LoVo (cell line): ENCODE data around the gene C4B.
"Not testable (repeated sequence)": the region's sequence is repeated elsewhere in the genome, so short reads cannot be mapped to it uniquely, and the experiment has no call there.

Source experiments
- DNase-seq: peaks from one replicate; pipeline ENCODE4 v3.0.0-alpha.2; 2016; ENCODE audit warnings: low spot score

Gene C4B

DNA sequence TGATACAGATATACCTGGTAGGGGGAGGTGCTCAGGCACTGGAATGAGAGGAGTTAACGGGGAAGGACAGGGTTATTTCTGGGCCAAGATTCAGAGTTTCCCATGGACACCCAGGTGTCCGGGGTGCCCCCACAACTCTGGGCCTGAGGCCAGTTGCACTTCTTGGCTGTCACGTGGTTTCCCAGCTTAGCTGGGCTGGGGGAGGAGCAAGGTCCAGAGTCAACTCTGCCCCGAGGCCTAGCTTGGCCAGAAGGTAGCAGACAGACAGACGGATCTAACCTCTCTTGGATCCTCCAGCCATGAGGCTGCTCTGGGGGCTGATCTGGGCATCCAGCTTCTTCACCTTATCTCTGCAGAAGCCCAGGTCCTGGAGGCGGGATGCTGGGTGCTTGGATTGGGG lies at the start of gene C4B:
C4B (plus strand) TSS at position 249 of the 400 bp plus-strand sequence; CDS start at position 300, 51 bp downstream.
- DNase-seq: not testable (repeated sequence)

DNA sequence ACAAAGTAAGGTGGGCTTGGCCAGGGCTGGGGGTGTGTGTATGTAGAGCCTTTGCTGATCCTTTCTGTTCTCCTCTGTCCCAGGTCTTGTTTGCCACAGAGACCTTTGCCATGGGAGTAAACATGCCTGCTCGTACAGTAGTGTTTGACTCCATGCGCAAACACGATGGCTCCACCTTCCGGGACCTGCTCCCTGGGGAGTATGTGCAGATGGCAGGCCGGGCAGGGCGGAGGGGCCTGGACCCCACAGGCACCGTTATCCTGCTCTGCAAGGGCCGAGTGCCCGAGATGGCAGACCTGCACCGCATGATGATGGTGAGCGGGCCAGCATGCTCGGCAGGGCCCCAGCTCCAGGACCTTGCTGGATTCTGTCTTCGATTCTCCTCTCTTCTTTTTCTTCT lies 48.9 kb upstream of the C4B start:
- no peak for DNase-seq

GRCh38 chr6:31966506-31966905 lies 48.1 kb upstream of the C4B start:
- no peak for DNase-seq

GRCh38 chr6:31966997-31967925 lies 47.3 kb upstream of the C4B start:
- DNase-seq: no peak

DNA sequence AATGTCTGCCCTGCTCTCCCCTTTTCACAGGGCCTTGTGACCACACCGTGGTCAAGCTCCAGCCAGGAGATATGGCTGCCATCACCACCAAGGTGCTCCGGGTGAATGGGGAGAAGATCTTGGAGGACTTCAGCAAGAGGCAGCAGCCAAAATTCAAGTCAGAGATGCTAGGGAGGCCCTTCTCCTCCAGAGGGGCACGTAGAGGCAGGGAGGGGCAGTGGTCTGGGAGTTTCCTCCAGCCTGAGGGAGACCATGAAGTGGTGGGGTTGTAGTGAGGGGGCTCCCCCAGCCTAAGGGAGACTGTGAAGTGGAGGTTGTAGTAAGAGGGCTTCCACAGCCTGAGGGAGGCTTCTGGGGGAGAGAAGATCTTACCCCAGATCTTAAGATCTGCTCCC lies 46.7 kb upstream of the C4B start:
- no peak for DNase-seq

DNA sequence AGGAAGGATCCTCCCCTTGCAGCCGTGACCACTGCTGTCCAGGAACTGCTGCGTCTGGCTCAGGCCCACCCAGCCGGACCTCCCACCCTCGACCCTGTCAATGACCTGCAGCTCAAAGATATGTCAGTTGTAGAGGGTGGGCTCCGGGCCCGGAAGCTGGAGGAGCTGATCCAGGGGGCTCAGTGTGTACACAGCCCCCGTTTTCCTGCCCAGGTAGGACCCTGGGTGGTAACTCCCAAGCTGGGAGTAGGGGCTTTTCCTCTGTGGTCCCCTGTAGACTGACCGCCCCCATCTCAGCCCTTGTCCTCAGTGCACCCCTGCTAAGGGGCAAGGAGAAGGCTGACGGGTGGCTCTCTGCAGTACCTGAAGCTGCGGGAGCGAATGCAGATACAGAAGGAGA lies 46.3 kb upstream of the C4B start:
- DNase-seq: no peak

- DNase-seq: no peak
These were observed 45.5 kb upstream of the C4B start for GRCh38 chr6:31968791-31969711.

DNA sequence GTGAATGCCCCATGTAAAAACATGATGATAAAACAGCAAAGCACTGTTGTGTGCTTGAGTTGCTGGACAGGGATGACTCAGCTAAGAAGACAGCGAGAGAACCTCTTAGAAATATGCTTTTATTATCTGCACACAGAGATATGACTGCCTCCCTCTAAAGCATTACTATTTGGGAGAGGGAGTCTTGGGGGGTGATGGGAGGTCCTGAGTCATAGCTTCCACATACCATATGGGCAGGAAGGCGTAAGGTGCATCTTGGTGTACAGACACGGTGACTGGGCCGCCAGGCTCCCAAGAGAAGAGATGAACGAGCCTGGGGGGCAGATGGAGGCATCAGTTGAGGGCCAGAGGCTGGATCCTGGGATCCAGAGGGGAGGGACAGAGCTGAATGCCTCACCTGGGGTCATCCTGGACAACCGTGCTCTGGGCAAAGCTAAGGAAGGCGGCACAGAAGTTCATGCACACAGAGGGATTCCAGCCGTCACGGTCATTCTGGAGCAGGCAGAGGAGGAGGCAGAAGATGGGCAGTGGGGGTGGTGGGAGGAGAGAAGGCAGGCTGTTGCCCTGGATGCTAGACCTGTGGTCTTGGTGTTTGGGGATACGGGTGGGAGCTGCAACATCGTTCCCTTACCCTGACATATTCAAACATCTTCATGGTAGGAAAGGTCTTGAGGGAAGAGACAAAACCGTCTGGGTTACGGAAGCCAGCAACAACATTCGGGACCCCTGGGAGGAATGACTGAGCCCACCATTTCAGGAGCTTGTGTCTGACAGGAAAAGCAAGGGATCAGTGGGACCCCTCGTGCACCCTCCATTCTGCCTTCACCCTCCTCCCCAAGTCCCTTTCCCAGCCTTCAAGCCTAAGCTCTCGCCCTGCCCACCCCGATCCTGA lies 44.6 kb upstream of the C4B start:
- DNase-seq: no peak

- no peak for DNase-seq
These were observed 43.9 kb upstream of the C4B start for GRCh38 chr6:31970604-31971271.

DNA sequence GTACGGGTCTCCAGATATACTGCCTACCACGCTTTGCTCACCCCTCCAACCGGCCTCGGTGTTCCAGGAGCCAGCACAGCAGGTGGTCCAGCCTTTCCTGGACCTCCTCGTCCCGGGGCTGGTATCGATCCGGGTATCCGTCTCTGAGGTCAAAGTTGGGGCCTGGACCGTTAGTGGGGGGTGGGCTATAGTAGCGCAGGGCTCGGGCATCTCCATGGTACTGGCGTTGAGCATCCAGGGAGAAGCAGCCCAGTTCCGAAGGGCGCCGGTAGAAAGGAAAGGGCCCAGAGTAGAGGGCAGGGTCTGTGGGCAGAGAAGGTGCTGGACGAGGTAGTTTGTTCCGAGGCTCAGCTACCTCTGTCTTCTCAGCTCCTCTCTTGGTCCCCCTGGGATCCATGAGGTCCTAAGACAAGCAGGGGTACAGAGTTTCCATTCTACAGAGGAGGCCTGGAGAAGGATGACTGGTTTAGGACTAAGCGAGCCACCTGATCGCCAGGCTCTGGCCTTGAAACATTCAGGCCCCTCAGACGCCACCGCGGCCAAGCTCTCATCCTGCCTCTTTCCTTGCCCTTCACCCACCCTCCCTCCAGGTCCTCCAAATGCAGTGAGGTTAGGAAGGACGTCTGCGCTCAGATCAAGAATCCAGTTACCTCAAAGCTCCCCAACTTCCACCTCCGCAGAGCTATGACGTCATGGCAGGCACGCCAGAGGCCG lies 43.2 kb upstream of the C4B start:
- DNase-seq: no peak

- DNase-seq: peak; percentile 97
These were observed 42.4 kb upstream of the C4B start, which contains the start of gene DXO for GRCh38 chr6:31971993-31972708. Gene DXO, minus strand, starts transcription at chr6:31972138. Its CDS starts 463 bp downstream, at chr6:31971675.

DNA sequence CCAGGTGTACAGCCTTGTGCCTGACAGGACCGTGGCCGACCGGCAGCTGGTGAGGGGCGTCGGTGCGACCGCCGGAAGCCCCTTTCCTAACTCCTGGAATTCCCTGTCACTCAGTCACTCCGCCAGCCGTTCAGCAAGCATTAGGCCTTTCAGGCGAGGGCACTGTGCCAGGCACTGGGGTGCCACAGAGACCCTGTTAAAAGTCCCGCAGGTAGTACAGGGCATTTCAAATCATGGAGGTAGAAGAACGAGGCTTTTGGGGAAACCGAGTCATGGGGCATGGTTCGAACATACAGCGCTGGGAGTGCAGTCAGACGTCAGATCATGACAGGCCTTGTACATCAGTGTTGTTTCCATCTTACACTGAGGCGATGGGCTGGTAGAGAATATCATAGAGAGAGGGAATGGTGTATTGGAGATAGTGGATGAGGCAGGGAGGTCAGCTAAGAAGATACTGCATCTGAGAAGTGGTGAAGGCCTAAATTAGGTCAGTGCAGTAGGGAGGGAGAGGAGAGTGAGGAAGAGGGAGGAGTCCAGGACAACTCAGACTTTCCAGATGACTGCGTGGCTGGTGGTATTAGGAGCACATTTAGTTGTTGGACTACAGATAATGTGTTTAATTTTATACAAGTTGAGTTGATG lies 41.8 kb upstream of the C4B start:
- DNase-seq: no peak

DNA sequence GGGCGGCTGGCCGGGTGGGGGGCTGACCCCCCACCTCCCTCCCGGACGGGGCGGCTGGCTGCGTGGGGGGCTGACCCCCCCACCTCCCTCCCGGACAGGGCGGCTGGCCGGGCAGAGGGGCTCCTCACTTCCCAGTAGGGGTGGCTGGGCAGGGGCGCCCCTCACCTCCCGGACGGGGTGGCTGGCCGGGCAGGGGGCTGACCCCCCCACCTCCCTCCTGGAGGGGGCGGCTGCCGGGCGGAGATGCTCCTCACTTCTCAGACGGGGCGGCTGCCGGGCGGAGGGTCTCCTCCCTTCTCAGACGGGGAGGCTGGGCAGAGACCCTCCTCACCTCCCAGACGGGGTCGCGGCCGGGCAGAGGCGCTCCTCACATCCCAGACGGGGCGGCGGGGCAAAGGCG lies 38.5 kb upstream of the C4B start:
- not testable (repeated sequence) for DNase-seq

- no peak for DNase-seq
These were observed 36.7 kb upstream of the C4B start for GRCh38 chr6:31977816-31978431.

GRCh38 chr6:31978831-31979230 lies 35.8 kb upstream of the C4B start:
- DNase-seq: no peak

- no peak for DNase-seq
These were observed 35.2 kb upstream of the C4B start for GRCh38 chr6:31979238-31979898.

DNA sequence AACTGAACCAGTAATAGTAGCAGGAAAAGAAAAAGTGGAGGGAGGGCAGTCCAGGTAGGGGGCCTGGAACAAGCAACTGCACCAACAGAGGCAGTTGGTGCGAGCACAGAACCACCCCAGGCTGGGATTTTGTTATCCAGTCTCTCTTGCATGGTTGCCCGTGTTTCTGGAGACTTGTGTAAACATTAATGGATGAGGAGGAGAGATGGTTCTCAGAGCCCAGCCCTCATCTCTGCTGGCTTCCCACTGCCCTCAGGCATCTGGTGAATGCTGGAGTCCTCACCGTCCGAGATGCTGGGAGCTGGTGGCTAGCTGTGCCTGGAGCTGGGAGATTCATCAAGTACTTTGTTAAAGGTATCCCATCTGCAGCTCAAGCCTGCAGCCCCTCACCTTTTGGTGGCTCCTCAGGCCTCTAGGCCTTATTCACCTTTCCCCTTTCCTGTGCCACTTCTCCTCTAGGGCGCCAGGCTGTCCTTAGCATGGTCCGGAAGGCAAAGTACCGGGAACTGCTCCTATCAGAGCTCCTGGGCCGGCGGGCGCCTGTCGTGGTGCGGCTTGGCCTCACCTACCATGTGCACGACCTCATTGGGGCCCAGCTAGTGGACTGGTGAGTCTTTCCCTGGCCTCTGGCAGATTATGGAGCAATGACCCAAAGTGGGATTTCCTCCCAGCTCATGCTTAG lies 34.3 kb upstream of the C4B start:
- not testable (repeated sequence) for DNase-seq

DNA sequence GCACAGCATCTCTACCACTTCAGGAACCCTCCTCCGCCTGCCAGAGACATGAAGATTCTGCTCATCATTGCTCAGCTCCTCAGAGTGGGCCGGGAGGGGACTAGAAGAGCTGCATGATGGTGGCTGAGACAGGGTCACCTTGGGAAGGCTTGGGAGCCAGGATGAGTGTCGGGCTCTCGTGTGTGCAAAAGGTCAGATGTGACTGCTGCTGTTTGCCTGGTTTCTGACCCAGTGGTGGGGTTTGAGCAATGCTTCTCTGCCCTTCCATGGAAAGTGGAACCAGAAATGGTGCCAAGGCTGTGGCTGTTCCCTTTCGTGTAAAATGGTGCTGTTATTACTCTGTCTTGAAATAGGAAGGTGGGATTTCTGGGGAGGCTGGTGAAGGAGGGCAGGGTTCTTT lies 33.6 kb upstream of the C4B start:
- not testable (repeated sequence) for DNase-seq
